ENCODE results near the gene ZNF491.

GRCh38 chr19:11814029-11814699 is 15.8 kb downstream of the ZNF491 start, which contains the start of gene ZNF440:
- no peak for TF ChIP-seq CTCF (conservative IDR thresholded peaks at IDR 0.05; ENCODE audit: low read length)
- TF ChIP-seq EZH2phosphoT487 (IDR thresholded peaks at IDR 0.05; ENCODE audit: borderline replicate concordance): no peak
